Measurements from ENCODE around the gene KCNC3. TPM values are rescaled to one million over a fixed set of nuclear protein-coding genes. Genes with fewer than 3 reads are reported as not detected.
A peak's percentile ranks its signal among the peaks of the same experiment; 100 is the strongest.

KCNC3 gene
- total RNA-seq, 1 experiment from 2014 or later, result 7.1 TPM

DNA sequence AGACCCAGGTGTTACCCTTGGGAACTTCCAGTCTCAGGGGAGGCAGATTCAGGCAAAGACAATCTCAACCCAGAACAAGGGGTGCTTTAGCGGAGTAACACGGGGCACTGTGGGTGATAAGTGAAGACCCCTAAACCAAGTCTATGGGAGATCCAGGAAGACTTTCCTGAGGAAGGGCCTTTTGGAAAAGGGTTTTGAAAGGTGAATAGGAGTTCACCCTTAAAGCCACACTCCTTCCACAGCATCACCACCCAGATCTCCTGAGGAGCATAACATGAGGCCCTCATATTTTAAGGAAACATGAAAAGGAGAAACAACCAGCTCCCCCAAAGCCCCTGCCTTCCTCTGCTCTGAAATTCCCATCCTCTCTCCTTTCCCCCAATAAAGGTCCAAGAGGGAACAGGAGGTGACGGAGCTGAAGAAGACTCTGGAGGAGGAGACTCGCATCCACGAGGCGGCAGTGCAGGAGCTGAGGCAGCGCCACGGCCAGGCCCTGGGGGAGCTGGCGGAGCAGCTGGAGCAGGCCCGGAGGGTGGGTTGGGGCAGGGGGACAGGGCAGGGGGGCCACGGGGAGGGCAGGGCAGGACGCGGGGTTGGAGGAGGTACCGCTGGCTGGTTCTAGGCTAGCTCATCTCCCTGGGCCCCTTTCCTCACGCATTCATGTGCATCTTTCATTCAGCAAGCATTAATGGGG lies 52.7 kb downstream of the KCNC3 start:
- no peak for DNase-seq (ENCODE audit: low spot score)

DNA sequence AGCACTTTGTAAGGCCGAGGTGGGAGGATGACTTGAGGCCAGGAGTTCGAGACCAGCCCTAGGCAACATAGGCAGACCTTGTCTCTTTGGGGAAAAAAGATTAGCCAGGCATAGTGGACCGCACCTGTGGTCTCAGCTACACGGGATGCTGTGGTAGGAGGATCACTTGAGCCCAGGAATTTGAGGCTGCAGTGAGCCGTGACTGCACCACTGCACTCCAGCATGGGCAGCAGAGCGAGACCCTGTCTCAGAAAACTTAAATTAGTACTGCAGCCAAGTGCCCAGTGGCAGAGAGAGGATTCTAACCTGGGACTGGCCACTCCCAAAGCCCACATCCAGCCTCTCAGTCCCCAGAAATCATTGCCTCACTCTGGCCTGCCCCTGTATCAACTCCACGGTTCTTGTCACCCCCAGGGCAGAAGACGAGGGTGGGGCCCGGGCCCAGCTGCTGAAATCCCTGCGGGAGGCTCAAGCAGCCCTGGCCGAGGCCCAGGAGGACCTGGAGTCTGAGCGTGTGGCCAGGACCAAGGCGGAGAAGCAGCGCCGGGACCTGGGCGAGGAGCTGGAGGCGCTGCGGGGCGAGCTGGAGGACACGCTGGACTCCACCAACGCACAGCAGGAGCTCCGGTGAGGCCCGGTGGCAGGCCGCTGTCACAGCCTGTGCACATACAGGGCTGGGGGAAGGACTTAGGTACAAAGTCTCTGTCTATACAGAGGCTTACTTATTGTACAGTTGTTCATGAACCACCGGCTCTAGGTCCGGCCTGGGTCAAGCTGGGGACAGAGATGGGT lies 53.4 kb downstream of the KCNC3 start:
- DNase-seq (ENCODE audit: low spot score), result no peak

DNA sequence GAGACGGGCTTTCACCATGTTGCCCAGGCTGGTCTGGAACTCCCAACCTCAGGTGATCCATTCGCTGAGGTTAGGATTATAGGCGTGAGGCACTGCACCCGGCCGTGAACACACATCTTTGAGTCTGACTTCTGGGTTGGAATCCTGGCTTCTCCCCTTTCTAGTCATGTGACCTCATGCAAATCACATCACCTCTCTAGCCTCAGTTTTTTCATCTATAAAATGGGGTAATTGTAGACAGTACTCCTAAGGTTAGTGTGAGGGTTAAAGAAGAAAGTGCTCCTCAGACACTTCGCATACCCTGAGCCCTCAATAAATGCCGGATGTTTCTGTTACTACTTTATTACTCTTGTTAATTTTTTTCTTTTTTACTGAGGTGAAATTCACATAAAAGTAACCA lies 55.4 kb downstream of the KCNC3 start:
- no peak for DNase-seq (ENCODE audit: low spot score)

DNA sequence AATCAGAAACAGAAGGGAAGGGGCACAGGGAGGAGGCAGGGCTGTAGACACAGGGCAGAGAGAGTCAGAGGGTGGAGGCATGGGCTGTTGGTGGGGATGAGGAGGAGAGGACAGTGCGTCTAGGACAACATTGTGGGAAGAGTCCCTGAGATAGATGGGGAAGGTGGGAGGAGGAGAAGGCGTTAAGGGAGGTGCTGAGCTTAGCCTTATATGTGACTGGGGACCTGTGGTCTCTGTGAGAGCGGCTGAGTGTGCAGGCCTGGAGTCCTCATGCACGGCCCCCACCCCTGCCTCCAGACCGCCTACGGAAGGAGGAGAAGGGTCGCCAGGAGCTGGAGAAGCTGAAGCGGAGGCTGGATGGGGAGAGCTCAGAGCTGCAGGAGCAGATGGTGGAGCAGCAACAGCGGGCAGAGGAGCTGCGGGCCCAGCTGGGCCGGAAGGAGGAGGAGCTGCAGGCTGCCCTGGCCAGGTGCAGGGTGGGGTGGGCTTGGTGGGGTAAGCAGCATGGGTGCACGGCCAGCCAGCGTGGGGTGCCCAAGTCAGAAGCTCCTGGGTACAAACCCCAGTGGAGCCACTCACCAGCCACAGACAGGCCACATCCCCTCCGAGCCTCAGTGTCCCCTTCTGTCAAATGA lies 56.8 kb downstream of the KCNC3 start:
- DNase-seq (ENCODE audit: low spot score), result no peak

DNA sequence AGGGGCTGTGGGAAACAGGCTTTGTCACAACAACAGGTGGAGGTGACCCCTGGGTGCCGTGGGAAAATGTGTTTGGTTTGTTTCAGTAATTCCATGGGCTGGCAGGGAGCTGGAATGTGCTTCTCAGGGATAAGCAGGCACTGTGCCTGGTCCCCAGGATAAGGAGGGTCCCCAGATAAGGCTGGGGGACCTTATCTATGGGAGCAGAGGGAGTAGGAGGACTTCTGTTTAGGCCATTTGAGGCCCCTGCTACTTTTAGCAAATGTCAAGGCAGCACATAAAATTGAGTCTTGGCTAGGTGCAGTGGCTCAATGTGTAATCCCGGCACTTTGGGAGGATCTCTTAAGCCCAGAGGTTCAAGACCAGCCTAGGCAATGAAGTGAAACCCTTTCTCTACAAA lies 59.5 kb downstream of the KCNC3 start:
- no peak for DNase-seq (ENCODE audit: low spot score)

DNA sequence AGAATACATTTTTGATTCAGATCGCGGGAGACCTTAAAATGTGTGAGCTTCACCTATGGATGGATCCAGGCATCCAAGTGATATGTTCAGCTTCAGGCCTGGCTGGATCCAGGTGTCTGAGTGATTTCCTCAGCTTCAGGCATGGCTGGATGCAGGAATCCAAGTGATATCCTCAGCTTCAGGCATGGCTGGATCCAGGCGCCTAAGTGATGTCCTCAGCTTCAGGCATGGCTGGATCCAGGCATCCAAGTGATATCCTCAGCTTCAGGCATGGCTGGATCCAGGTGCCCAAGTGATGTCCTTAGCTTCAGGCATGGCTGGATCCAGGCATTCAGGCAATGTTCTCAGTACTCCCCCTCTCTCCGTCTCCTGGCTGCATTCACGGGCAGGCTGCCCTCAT lies 60.7 kb downstream of the KCNC3 start:
- DNase-seq (ENCODE audit: low spot score), result no peak

DNA sequence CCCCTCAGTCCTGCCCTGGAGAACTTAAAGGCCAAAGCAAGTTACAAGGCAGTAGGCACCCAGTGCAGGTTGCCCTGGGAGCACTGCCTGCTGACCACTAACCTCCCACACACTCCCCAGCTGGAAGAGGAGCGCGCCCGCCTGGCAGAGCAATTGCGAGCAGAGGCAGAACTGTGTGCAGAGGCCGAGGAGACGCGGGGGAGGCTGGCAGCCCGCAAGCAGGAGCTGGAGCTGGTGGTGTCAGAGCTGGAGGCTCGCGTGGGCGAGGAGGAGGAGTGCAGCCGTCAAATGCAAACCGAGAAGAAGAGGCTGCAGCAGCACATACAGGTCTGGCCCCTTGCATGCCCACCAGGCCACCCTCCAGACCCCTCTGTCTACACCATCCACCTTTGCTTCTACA lies 61.1 kb downstream of the KCNC3 start:
- no peak for DNase-seq (ENCODE audit: low spot score)

DNA sequence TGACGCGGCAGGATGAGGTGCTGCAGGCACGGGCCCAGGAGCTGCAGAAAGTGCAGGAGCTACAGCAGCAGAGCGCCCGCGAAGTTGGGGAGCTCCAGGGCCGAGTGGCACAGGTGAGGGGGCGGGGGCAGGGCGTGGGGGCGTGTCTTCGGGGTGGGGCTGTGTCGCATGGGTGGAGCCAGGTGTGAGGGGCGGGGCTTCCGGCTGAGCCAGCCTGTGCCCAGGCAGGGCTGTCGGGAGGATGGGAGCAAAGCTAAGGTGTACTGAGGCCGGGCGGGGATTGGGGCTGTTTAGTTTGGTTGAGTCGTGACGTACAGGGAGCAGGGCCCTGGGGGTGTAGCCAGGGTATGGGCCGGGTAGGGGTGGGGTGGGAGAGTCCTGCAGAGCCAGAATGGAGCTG lies 62.3 kb downstream of the KCNC3 start:
- peak; percentile 73 for DNase-seq (ENCODE audit: low spot score)

DNA sequence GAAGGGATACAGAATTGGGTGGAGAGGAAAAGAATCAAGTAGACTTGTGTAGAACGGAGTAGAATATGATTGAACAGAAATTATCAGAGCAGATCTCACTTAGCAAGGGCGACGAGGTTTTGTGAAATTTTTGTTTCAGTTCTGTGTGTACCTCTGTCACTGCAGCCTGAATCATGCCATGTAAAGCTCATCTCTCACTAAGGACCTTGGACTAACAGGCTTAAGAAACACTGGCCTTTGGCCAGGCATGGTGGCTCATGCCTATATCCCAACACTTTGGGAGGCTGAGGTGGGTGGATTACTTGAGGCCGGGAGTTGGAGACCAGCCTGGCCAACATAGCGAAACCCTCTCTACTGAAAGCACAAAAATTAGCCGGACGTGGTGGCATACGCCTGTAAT lies 63.1 kb downstream of the KCNC3 start:
- no peak for DNase-seq (ENCODE audit: low spot score)

DNA sequence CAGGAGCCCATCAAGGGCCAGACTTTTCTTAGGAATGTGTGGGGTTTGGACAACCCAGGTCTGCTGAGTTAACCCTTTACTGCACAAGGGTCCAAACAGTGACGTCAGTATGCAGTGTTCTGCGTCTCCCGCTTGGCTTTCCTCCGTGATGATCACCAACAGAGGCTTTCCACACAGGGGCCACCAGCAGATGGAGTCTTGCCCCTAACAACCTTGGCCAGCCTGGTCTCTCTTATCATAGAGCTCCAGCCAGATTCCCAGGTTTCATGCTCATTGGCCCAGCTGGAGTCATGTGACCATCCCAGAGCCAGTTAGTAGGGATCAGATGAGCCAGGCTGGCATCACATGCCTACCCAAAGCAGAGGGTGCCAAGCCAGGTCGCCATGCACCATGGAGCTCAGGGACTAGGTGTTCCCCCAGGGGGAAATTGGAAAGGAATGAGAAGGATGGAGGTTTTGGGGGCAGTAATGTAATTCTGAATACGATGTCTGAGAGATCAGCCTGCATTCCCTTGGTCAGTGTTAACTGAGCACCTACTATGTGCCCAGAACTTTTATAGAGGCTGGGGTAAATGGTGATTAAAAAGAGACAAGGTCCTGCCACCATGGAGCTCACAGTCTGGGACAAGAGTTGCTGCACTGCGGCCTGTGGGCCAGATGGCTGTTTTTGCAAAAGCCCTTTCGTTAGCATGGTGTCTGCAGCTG lies 64.5 kb downstream of the KCNC3 start:
- no peak for DNase-seq (ENCODE audit: low spot score)

DNA sequence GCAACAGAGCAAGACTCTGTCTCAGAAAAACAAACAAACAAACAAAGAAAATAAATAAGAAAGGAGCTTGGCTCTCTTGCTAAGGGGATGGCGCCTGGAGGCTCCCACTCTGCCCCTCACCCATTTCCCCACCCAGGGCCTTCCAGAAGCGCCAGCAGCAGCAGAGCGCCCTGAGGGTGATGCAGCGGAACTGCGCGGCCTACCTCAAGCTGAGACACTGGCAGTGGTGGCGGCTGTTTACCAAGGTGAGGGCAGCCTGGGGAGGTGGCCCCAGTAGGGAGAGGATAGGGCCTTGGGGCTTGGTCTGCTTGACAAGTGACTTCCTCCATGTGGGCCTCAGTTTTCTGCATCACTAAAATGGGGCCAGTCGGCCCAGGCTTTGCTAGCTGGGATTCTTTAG lies 66.0 kb downstream of the KCNC3 start:
- DNase-seq (ENCODE audit: low spot score), result no peak

Other genes starting within 250 kb of the KCNC3 start
- not detected in 2 replicates for gene IZUMO2, start 166.1 kb downstream of the KCNC3 start, total RNA-seq (2014; rRNA removed; shearing (Covaris generic))
- gene MYH14, start 125.8 kb downstream of the KCNC3 start, total RNA-seq (2014; rRNA removed; shearing (Covaris generic)), result 130 and 172 TPM in 2 replicates
- gene NAPSA, start 36.3 kb upstream of the KCNC3 start, total RNA-seq (2014; rRNA removed; shearing (Covaris generic)), result 0.08 and 1.2 TPM in 2 replicates
- 111 and 113 TPM in 2 replicates for gene NR1H2, start 47.1 kb upstream of the KCNC3 start, total RNA-seq (2014; rRNA removed; shearing (Covaris generic))
- 256 and 257 TPM in 2 replicates for gene POLD1, start 55.0 kb upstream of the KCNC3 start, total RNA-seq (2014; rRNA removed; shearing (Covaris generic))
- gene SPIB, start 89.6 kb upstream of the KCNC3 start, total RNA-seq (2014; rRNA removed; shearing (Covaris generic)), result not detected in 2 replicates
- 0.05 TPM in 1 of 2 replicates, not detected in the other for gene MYBPC2, start 103.5 kb upstream of the KCNC3 start, total RNA-seq (2014; rRNA removed; shearing (Covaris generic))
- 324 and 336 TPM in 2 replicates for gene EMC10, start 147.1 kb upstream of the KCNC3 start, total RNA-seq (2014; rRNA removed; shearing (Covaris generic))
- 2.8 and 6.5 TPM in 2 replicates for gene GARIN5A, start 147.5 kb upstream of the KCNC3 start, total RNA-seq (2014; rRNA removed; shearing (Covaris generic))
- 89.2 and 92.5 TPM in 2 replicates for gene JOSD2, start 181.8 kb upstream of the KCNC3 start, total RNA-seq (2014; rRNA removed; shearing (Covaris generic))
- not detected in 2 replicates for gene ASPDH, start 184.5 kb upstream of the KCNC3 start, total RNA-seq (2014; rRNA removed; shearing (Covaris generic))
- gene LRRC4B, start 239.1 kb upstream of the KCNC3 start, total RNA-seq (2014; rRNA removed; shearing (Covaris generic)), result not detected in 2 replicates